ENCODE data around the gene TOR1A.
"Not testable (repeated sequence)": the region's sequence is repeated elsewhere in the genome, so short reads cannot be mapped to it uniquely, and the experiment has no call there.

The TOR1A gene

DNA sequence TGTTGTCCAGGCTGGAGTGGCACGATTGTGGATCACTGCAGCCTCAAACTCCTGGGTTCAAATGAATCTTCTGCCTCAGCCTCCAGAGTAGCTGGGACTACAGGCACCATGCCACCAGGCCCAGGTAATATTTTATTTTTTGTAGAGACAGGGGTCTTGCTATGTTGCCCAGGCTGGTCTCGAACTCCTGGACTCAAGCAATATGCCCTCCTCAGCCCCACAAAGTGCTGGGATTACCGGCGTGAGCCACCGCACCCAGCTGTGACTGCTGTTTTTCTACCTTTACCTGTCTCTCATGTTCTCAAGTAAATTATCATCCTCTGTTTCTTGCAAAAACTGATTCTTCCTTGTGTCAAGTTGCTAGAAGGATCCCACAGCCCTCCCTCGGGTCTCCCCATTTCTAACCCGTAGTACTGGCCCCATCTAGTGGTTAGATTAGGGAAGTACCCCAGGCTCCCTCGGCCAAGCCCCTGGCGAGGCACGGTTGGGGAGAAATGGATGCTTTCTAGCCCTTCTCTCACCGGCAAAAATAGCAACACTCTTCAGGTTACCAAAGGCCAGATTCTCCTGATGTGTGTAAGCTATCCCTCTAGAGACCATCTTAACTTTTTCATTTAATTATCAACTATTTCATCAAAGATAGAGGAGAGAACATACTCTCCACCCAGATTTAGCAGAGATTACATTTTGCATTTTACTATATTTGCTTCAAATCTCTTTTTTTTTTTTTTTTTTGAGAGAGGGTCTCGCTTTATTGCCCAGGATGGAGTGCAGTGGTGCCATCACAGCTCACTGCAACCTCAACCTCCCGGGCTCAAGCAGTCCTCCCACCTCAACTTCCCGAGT is 40.2 kb downstream of the TOR1A start:
- peak; percentile 35 to 50 for DNase-seq (ENCODE audit: low read depth in 2 of 2, low spot score in 1 of 2)

DNA sequence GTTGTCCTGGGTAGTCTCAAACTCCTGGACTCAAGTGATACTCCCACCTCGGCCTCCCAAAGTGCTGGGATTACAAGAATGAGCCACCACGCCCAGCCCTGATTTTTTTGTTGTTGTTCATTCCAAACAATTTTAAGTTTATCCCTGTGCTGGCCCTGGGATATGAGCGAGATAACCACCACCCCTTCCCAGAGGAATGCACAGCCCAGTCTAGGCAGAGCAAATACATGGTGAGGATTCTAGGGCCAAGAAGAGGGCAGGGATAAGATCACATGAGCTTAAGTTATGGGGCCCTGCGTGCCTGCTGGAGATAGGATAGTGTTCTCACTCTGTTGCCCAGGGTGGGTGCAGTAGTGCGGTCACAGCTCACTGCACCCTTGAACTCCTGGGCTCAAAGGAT is 42.0 kb downstream of the TOR1A start:
- no peak for DNase-seq (ENCODE audit: low read depth in 2 of 2, low spot score in 1 of 2)

DNA sequence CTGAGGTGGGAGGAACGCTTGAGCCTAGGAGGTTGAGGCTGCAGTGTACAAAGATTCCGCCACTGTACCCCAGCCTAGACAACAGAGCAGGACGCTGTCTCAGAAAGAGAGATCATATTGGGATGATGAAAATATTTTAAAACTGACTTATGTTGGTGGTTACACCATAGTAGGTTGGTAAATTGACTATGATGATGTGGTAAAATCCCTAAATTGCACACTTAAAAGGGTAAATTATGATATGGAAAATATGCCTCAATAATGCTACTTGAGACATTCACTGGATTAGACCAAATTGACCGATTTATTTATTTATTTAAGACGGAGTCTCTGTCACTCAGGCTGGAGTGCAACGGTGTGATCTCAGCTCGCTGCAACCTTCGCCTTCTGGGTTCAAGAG is 42.8 kb downstream of the TOR1A start:
- no peak for DNase-seq (ENCODE audit: low read depth in 2 of 2, low spot score in 1 of 2)

- no peak for DNase-seq (ENCODE audit: low read depth in 2 of 2, low spot score in 1 of 2)
Observed at GRCh38 chr9:129779560-129780190, 44.3 kb downstream of the TOR1A start.

DNA sequence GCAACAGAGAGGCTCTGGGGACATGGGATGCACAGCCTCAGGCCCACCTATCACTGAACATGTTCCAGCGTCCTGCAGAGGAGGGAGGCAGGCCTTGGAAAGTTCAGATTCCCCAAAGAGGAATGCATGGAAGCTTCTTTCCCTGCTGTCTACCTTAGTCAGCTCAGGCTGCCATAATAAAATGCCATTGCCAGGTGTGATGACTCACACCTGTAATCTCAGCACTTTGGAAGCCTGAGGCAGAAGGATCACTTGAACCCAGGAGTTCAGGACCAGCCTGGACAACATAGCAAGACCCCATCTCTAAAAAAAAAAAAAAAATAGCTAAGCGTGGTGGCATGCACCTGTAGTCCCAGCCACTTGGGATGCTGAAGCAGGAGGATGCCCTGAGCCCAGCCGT is 45.5 kb downstream of the TOR1A start:
- no peak for DNase-seq (ENCODE audit: low read depth in 2 of 2, low spot score in 1 of 2)

- DNase-seq (ENCODE audit: low read depth in 2 of 2, low spot score in 1 of 2), result no peak
Observed at GRCh38 chr9:129777769-129778130, 46.2 kb downstream of the TOR1A start.

DNA sequence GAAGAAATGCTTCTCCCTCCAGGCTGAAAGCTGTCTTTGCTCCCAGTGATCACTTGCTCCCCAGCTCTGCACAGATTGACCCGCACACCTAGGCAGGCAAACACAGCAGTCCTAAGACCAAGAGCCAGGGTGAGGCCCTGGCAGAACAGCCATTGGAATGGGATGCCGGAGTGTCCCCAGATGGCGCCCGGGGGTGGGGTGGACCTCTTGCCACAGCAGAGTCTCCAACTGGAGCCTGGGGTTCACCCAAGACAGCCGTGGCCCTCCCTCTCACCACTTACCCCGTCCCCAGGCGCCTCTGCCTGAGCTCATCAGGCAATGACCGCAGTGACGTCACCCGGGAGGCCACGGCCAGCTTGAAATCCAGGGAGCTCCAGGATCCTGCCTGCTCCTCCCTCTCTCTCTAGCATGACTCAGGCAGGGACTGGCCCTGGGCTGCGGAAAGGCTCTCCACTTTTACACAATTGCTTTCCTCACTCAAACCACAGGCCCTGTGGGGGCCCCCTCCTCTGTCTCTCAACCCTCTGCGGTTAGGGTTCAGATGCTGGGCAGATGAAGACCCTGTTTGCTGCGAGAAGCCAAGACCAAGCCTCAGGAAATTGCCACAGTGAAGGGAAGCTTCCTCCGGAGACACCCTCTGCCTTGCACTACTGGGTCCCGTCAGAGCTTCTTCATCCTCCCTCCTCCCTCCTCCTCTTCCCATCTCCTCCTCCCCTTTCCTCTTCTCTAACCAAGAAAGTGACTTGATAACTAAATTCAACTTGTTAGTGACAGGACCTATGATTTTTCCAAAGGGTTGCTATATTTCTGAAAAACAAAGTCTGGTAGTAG is 46.8 kb downstream of the TOR1A start:
- DNase-seq (ENCODE audit: low read depth in 2 of 2, low spot score in 1 of 2), result peak in 1 of 2 donors; percentile 32

- no peak for DNase-seq (ENCODE audit: low read depth in 2 of 2, low spot score in 1 of 2)
Observed at GRCh38 chr9:129776566-129776937, 47.4 kb downstream of the TOR1A start.

DNA sequence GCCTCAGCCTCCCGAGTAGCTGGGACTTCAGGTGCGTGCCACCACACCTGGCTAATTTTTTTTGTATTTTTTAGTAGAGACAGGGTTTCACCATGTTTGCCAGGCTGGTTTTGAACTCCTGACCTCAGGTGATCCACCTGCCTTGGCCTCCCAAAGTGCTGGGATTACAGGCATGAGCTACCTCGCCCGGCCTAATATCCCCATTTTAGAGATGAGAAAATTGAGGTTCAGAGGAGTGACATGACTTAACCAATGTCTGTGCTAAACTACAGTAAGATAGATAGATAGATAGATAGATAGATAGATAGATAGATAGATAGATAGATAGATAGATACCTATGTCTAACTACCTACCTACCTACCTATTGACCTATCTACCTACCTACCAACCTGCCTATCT is 47.8 kb downstream of the TOR1A start:
- DNase-seq (ENCODE audit: low read depth in 2 of 2, low spot score in 1 of 2), result not testable (repeated sequence)

- no peak for DNase-seq (ENCODE audit: low read depth in 2 of 2, low spot score in 1 of 2)
Observed at GRCh38 chr9:129775448-129775798, 48.5 kb downstream of the TOR1A start.

- DNase-seq (ENCODE audit: low read depth in 2 of 2, low spot score in 1 of 2), result no peak
Observed at GRCh38 chr9:129774791-129775447, 49.0 kb downstream of the TOR1A start.

DNA sequence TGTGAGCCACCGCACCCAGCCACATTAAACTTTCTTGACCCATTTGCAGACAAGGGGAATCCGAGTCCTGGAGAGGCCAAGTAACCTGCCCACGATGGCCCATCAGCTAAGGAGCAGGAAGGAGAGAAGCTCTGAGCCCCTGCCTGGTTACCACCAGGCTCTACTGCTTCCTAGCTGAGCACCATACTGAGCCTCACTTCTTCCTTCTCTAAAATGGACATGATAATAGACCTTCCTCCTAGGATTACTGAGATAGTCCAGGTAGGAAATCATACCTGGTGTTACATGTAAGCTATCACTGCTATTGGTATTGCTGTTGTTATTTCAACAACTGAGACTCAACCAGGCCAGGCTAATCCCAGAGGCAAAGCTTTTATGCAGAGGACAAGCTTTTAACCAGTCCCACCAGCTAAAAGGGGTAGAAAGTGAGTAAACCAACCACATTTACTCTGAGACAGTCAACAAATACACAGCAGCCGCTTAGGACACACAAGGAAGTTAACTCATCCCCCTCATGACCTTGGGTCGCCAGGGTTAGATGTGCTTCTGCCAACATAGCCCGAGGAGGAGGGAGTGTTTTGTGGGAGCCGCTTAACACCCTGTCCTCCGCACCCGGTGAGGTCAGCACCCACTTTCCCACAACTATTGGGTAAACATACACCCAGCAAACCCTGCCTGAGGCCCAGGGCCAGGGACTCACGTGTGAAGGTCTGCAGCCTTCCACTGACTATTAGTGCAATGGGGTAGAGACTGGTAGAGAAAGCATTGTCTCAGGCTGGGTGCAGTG is 50.5 kb downstream of the TOR1A start:
- peak in 1 of 2 donors; percentile 5 for DNase-seq (ENCODE audit: low read depth in 2 of 2, low spot score in 1 of 2)

GRCh38 chr9:129770741-129771140 is 53.2 kb downstream of the TOR1A start:
- no peak for DNase-seq (ENCODE audit: low read depth in 2 of 2, low spot score in 1 of 2)

DNA sequence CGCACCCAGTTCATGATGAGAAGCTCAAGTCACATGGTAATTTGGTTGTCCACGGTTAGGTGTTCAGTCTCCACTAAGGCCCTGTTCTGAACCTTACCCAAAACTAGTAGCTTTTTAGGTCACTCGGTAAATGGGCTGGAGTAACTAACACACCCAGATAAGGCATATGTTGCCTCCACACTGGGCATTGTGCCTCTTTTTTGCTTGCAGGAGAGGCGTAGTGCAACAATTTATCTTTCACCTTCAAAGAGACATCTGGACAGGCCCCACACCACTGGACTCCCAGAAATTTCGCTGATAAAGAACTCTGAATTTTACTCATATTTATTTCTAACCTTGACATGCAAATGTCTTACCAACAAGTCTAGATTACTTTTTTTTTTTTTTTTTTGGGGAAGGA is 54.3 kb downstream of the TOR1A start:
- no peak for DNase-seq (ENCODE audit: low read depth in 2 of 2, low spot score in 1 of 2)

DNA sequence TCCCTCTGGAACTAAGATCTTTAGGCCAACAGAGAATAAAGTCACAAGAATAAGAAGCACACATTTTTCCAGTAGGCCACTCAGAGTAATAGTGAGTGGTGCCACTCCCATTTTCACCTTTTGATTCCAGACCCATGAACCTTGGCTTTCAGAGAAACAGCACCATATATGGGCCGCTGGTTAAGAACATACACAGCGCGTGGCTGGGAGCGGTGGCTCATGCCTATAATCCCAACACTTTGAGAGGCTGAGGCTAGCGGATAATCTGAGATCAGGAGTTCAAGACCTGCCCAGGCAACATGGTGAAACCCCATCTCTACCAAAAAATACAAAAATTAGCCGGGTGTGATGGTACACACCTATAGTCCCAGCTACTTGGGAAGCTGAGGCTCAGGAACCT is 55.5 kb downstream of the TOR1A start:
- DNase-seq (ENCODE audit: low read depth in 2 of 2, low spot score in 1 of 2), result no peak

- DNase-seq (ENCODE audit: low read depth in 2 of 2, low spot score in 1 of 2), result no peak
Observed at GRCh38 chr9:129765764-129766317, 58.1 kb downstream of the TOR1A start.

- DNase-seq (ENCODE audit: low read depth in 2 of 2, low spot score in 1 of 2), result no peak
Observed at GRCh38 chr9:129762985-129763926, 60.7 kb downstream of the TOR1A start.

Data from stimulated activated CD8-positive, alpha-beta memory T cell treated with anti-CD3 and anti-CD28 coated beads, Interleukin-4, amount 100 ng/mL, for 4 hours (primary cell).